Mammary microvascular endothelial cell (primary cell): ENCODE measurements around the gene PON1. TPM values are rescaled to one million over a fixed set of nuclear protein-coding genes. Genes with fewer than 3 reads are reported as not detected.

Experiments
- total RNA-seq: library from RNA; depleted of rRNA; stranded (reverse); fragments of >200 nt; gene quantifications from 2 replicates; pipeline ENCODE4 v1.2.3, GENCODE V29; 2015

Gene PON1
- total RNA-seq: not detected in 2 replicates

DNA sequence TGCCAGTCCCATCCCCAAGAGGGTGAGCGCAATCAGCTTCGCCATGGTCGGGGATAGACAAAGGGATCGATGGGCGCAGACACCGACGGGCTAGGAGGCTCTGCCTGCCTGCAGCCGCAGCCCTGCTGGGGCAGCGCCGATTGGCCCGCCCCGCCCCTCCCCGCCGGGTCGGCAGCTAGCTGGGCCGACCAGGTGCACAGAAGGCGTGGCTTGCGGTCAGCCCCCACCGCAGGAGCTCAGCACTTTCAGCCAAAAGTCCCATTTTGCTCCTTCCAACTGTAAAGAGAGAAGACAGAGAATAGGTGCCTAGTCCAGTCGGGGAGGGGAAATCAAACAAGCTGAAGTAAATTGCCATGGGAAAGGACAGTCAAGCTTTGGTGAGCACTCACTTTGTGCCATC is at the start of gene PON1:
TSS of gene PON1 (minus strand) at position 102 of the 400 bp plus-strand sequence. CDS start at position 45, 57 bp downstream.

Other genes with a start within 250 kb of the PON1 start
- not detected in 2 replicates for gene PON3, start 71.8 kb upstream of the PON1 start, total RNA-seq
- gene PON2, start 110.5 kb upstream of the PON1 start, total RNA-seq: 111 and 112 TPM in 2 replicates
- gene ASB4, start 161.4 kb upstream of the PON1 start, total RNA-seq: not detected in 2 replicates